Loucy (cell line): ENCODE results near the gene CERS6.
A peak's percentile ranks its signal among the peaks of the same experiment; 100 is the strongest.

Experiments used
- H2AFZ ChIP-seq: fragments of 200-600 bp; sonication (generic); 2 replicates; pipeline ENCODE4 v1.6.0; 2016; ENCODE audit warnings: antibody characterized with exemption, mild to moderate bottlenecking, low read length, moderate library complexity
- H3F3A ChIP-seq: fragments of 200-600 bp; 2 replicates; pipeline ENCODE4 v1.6.0; 2016; ENCODE audit warnings: antibody characterized with exemption, low read depth, mild to moderate bottlenecking
- H3K27me3 ChIP-seq: fragments of 200-600 bp; sonication (generic); 2 replicates; pipeline ENCODE4 v1.6.1; 2014; ENCODE audit warnings: low read length, mild to moderate bottlenecking; ENCODE audit not compliant: insufficient read depth, poor library complexity, severe bottlenecking
- H3K36me3 ChIP-seq: fragments of 200-600 bp; sonication (generic); 2 replicates; pipeline ENCODE4 v1.6.1; 2016; ENCODE audit warnings: low read length; ENCODE audit not compliant: insufficient read depth
- H3K4me1 ChIP-seq: fragments of 200-600 bp; sonication (generic); 2 replicates; pipeline ENCODE4 v1.5.1; 2014; ENCODE audit warnings: low read length, mild to moderate bottlenecking; ENCODE audit not compliant: insufficient read depth, poor library complexity, severe bottlenecking
- H3K4me2 ChIP-seq: fragments of 200-600 bp; sonication (generic); 2 replicates; pipeline ENCODE4 v1.6.0; 2014; ENCODE audit warnings: antibody characterized with exemption, low read length, low read depth, mild to moderate bottlenecking; ENCODE audit not compliant: poor library complexity, severe bottlenecking
- H3K4me3 ChIP-seq: fragments of 200-600 bp; sonication (generic); 2 replicates; pipeline ENCODE4 v1.5.1; 2014; ENCODE audit warnings: low read length, mild to moderate bottlenecking, mixed read lengths; ENCODE audit not compliant: poor library complexity, severe bottlenecking
- H3K79me2 ChIP-seq: fragments of 200-600 bp; sonication (generic); 2 replicates; pipeline ENCODE4 v1.6.1; 2014; ENCODE audit warnings: low read length; ENCODE audit not compliant: insufficient read depth
- H3K9ac ChIP-seq: fragments of 200-600 bp; sonication (generic); 2 replicates; pipeline ENCODE4 v1.6.0; 2014; ENCODE audit warnings: mild to moderate bottlenecking, low read depth, low read length, moderate library complexity; ENCODE audit not compliant: poor library complexity, severe bottlenecking
- H3K9me2 ChIP-seq: fragments of 200-600 bp; sonication (generic); replicated peaks from 2 replicates; pipeline ENCODE4 v1.6.1; 2016; ENCODE audit warnings: low read depth, low read length, mixed read lengths
- H3K9me3 ChIP-seq: fragments of 200-600 bp; sonication (generic); 2 replicates; pipeline ENCODE4 v1.6.1; 2014; ENCODE audit warnings: mild to moderate bottlenecking, antibody characterized with exemption, low read length, low read depth; ENCODE audit not compliant: insufficient read depth
- H4K20me1 ChIP-seq: fragments of 200-600 bp; sonication (generic); 2 replicates; pipeline ENCODE4 v1.6.0; 2014; ENCODE audit warnings: antibody characterized with exemption, low read length, mild to moderate bottlenecking; ENCODE audit not compliant: insufficient read depth, poor library complexity, severe bottlenecking
- EZH2phosphoT487 ChIP-seq: fragments of 200-600 bp; IDR thresholded peaks from 2 replicates; pipeline ENCODE4 v1.6.1; 2018; ENCODE audit warnings: antibody characterized with exemption, mild to moderate bottlenecking, moderate library complexity, borderline replicate concordance
- TF ChIP-seq, protein P1 (sequence below): fragments of 200-600 bp; sonication (generic); conservative IDR thresholded peaks from 2 replicates; pipeline ENCODE4 v1.5.1; 2014; ENCODE audit warnings: mild to moderate bottlenecking, antibody characterized with exemption, low read length

Gene CERS6

DNA sequence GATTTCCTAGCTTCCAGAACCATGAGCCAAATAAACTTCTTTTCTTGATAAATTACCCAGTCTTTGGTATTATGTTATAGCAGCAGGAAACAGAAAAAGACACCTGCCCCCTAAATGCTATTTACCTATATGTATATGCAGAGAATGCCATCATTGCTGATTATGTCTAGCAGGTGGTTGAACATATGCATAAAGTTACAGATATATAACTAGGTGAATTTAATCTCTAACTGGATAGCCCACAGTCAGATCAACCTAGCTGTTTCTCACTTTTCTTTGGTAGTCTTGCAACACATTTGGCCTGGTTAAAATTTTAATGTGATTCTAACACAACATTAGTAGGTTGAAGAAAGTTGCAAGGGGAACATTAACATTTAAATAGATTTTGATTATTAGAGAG is 7.1 kb upstream of the CERS6 start:
- Histone ChIP-seq H3K36me3 (no peaks in the 10 kb centered on the region), H3K79me2 (no peaks in the 10 kb centered on the region), H3K9ac (no peak overlapping the region), H3K4me1 (no peaks in the 10 kb centered on the region), H3K9me3 (no peaks in the 10 kb centered on the region), H2AFZ (no peak overlapping the region), H4K20me1 (no peaks in the 10 kb centered on the region), H3K4me2 (no peak overlapping the region), H3K4me3 (no peak overlapping the region), H3F3A (no peaks in the 10 kb centered on the region), H3K27me3 (no peaks in the 10 kb centered on the region), H3K9me2 (no peaks in the 10 kb centered on the region)
- TF ChIP-seq EZH2phosphoT487, result no peak
- TF ChIP-seq, protein P1, sequence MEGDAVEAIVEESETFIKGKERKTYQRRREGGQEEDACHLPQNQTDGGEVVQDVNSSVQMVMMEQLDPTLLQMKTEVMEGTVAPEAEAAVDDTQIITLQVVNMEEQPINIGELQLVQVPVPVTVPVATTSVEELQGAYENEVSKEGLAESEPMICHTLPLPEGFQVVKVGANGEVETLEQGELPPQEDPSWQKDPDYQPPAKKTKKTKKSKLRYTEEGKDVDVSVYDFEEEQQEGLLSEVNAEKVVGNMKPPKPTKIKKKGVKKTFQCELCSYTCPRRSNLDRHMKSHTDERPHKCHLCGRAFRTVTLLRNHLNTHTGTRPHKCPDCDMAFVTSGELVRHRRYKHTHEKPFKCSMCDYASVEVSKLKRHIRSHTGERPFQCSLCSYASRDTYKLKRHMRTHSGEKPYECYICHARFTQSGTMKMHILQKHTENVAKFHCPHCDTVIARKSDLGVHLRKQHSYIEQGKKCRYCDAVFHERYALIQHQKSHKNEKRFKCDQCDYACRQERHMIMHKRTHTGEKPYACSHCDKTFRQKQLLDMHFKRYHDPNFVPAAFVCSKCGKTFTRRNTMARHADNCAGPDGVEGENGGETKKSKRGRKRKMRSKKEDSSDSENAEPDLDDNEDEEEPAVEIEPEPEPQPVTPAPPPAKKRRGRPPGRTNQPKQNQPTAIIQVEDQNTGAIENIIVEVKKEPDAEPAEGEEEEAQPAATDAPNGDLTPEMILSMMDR, result no peak

DNA sequence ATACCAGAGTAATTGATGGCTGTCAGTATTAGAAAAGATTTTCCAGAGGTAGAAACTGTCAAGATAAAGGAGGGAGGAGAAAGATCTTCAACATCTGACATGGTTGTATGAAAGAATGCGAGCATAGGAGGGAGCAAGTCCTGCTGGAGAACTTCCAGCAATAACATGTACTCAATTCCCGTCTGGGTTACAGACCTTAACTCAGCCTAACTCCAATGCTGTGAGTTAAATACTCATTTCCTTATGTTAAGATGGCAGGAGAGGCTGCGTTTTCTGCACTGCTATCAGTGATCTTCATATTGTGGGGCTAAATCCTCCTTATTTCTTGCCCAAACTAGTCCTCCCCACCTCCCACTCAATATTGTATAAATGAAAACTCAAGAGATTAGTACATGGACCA is 6.7 kb upstream of the CERS6 start:
- Histone ChIP-seq H3K9me3 (no peaks in the 10 kb centered on the region), H3K4me2 (no peak overlapping the region), H3K4me1 (no peaks in the 10 kb centered on the region), H3K9ac (no peak overlapping the region), H3K9me2 (no peaks in the 10 kb centered on the region), H3K27me3 (no peaks in the 10 kb centered on the region), H4K20me1 (no peaks in the 10 kb centered on the region), H3K4me3 (no peak overlapping the region), H3F3A (no peaks in the 10 kb centered on the region), H3K79me2 (no peaks in the 10 kb centered on the region), H3K36me3 (no peaks in the 10 kb centered on the region), H2AFZ (no peak overlapping the region)
- TF ChIP-seq, protein P1, result no peak
- TF ChIP-seq EZH2phosphoT487, result no peak

DNA sequence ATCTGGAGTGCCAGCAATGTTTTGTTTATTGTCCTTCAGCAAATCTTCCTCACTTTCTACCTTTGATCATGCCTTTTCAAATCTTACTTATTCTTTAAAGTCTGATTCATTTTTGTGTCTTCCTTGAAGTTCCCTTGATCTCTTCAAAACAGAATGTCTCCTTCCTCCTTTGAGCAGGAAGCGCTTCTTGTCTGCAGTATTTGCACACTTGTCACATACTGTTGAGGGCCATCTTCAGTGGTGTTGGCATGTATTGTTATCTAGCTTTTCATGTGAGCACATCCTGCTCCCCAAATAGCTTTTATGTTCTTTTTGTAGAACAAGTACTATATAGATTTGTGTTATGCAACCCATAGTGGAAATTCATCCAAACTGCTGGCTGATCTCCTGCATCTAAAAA is 5.9 kb upstream of the CERS6 start:
- no peak overlapping the region for H3K9ac ChIP-seq
- no peak overlapping the region for H3K4me2 ChIP-seq
- H3K4me1 ChIP-seq, result peaks cover 6% of the 10 kb centered on the region
- no peaks in the 10 kb centered on the region for H3K79me2 ChIP-seq
- H3K27me3 ChIP-seq, result no peaks in the 10 kb centered on the region
- H3K36me3 ChIP-seq, result no peaks in the 10 kb centered on the region
- no peaks in the 10 kb centered on the region for H3K9me3 ChIP-seq
- H3F3A ChIP-seq, result no peaks in the 10 kb centered on the region
- no peak overlapping the region for H3K4me3 ChIP-seq
- no peaks in the 10 kb centered on the region for H3K9me2 ChIP-seq
- peak overlapping the region; percentile 69; the same call in 1 of the 2 replicates for H2AFZ ChIP-seq
- TF ChIP-seq, protein P1, result no peak
- no peaks in the 10 kb centered on the region for H4K20me1 ChIP-seq
